ENCODE results near the gene ATF5. TPM values are rescaled to one million over a fixed set of nuclear protein-coding genes. Genes with fewer than 3 reads are reported as not detected.

ATF5 gene
- total and polyA plus RNA-seq, 2 donors (not counting 1 experiment from before 2014, with no cell fraction given), result 9.0 to 37.6 TPM

DNA sequence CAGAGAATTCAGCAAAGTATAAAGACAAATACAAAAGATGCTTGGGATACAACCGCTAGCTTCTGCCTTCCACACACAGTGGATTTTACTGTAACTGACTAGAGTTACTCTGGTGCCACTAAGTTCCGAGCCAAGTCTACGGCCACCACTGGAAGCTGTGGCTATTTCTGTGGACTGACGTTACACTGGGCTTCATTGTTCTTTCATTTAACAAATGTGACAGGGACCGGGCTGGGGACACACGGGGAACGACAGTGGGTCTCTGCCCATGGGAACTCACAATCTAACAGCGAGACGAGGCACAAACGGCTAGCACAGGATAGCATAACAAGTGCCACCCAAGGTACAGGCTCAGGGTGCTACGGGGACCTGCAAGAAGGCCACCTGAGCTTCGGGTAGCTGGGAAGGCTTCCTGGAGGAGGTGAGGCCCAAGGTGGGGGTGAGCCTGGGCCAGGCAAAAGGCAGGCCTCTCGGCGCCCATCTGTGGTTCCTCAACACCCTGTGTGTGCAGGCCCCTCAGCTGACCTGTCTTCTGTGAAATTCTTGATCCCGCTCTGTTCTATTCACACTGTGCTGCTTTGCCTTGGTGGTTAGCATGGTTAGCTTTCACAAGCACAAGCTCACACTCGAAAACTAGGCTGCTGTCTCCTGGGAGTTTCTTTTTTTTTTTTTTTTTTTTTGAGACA is 22.0 kb upstream of the ATF5 start:
- Histone ChIP-seq H4K20me1 (ENCODE audit: control insufficient read depth, insufficient read depth, low read length, poor library complexity, severe bottlenecking) (peaks cover 39% of the 10 kb centered on the region), H3K27me3 (replicated peaks in 1 of 4; ENCODE audit: control extremely low read depth in 1 of 4, control insufficient read depth in 3 of 4, insufficient read depth in 4 of 4, low read length in 3 of 4) (no peaks in the 10 kb centered on the region), H3K79me2 (ENCODE audit: control insufficient read depth, insufficient read depth, low read length) (peaks cover 27% of the 10 kb centered on the region), H3K4me3 (ENCODE audit: control extremely low read depth in 1 of 5, extremely low read depth in 1 of 5, insufficient read depth in 1 of 5, low read depth in 2 of 5, low read length in 4 of 5) (peak overlapping the region in 1 of 5 experiments; percentile 15), H3K27ac (ENCODE audit: low read length in 2 of 2) (peak overlapping the region in 1 of 2 donors; percentile 64), H3K9ac (ENCODE audit: low read length) (no peak overlapping the region), H3K36me3 (replicated peaks in 1 of 2; ENCODE audit: control extremely low read depth in 1 of 2, control insufficient read depth in 1 of 2, extremely low read depth in 1 of 2, insufficient read depth in 2 of 2, low read length in 1 of 2) (peaks cover 0 to 18% of the 10 kb centered on the region in 2 experiments), H3K9me3 (ENCODE audit: control extremely low read depth in 1 of 3, control insufficient read depth in 2 of 3, insufficient read depth in 1 of 3, low read length in 2 of 3) (peaks cover 0 to 16% (median 0%) of the 10 kb centered on the region in 3 donors), H2AFZ (ENCODE audit: insufficient read depth, low read depth, low read length, poor library complexity, severe bottlenecking) (no peak overlapping the region), H3K4me2 (replicated peaks; ENCODE audit: low read depth, low read length, poor library complexity, severe bottlenecking) (peak overlapping the region; percentile 58), H3K4me1 (ENCODE audit: control insufficient read depth in 2 of 2, insufficient read depth in 2 of 2, low read length in 2 of 2) (peaks cover 47 to 63% of the 10 kb centered on the region in 2 donors)
- ATAC-seq (ENCODE audit: low read depth), result no peak
- Mint-ChIP-seq H3K4me3 (peak overlapping the region; percentile 69), H3K27me3 (no peaks in the 10 kb centered on the region), H3K4me1 (peaks cover 69% of the 10 kb centered on the region), H3K9me3 (ENCODE audit: insufficient read depth) (peaks cover 3% of the 10 kb centered on the region), H3K27ac (peak overlapping the region; percentile 85)
- no peak for TF ChIP-seq EZH2 (IDR thresholded peaks at IDR 0.05; ENCODE audit: borderline replicate concordance, insufficient read depth, low read depth, low read length, poor library complexity, severe bottlenecking)
- TF ChIP-seq, protein P1, sequence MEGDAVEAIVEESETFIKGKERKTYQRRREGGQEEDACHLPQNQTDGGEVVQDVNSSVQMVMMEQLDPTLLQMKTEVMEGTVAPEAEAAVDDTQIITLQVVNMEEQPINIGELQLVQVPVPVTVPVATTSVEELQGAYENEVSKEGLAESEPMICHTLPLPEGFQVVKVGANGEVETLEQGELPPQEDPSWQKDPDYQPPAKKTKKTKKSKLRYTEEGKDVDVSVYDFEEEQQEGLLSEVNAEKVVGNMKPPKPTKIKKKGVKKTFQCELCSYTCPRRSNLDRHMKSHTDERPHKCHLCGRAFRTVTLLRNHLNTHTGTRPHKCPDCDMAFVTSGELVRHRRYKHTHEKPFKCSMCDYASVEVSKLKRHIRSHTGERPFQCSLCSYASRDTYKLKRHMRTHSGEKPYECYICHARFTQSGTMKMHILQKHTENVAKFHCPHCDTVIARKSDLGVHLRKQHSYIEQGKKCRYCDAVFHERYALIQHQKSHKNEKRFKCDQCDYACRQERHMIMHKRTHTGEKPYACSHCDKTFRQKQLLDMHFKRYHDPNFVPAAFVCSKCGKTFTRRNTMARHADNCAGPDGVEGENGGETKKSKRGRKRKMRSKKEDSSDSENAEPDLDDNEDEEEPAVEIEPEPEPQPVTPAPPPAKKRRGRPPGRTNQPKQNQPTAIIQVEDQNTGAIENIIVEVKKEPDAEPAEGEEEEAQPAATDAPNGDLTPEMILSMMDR (IDR thresholded peaks at IDR 0.05), result no peak
- POLR2A ChIA-PET, result interaction anchor here (0.6 to 1.4 kb wide), 5 partner anchors 9 to 23 kb away, joined by 3 to 10 read pairs (median 6); partner anchors contain the start of genes ATF5 and NUP62
- DNase-seq, result no peak
- intact Hi-C loops (cut with micrococcal nuclease), result no loop called here
- CTCF ChIA-PET, result interaction anchor here (0.7 to 1.7 kb wide), 4 partner anchors 9 to 102 kb away, joined by 5 to 11 read pairs (median 6); no protein-coding TSS in a partner anchor
- 86% methylated on average over 15 of the region's 16 CpGs for WGBS (ENCODE audit: insufficient coverage)

All from B cell (primary cell).